HUES64 (cell line): Measurements from ENCODE around the gene KDELR1.
A peak's percentile ranks its signal among the peaks of the same experiment; 100 is the strongest.

Experiments
- H3K27ac ChIP-seq: 2 replicates; pipeline ENCODE4 v1.7.0; 2013; ENCODE audit warnings: low read depth, low read length, inconsistent platforms
- H3K27me3 ChIP-seq: 2 replicates; pipeline ENCODE4 v1.6.1; 2013; ENCODE audit warnings: mild to moderate bottlenecking, low read length; ENCODE audit not compliant: insufficient read depth
- H3K36me3 ChIP-seq: 2 replicates; pipeline ENCODE4 v1.6.1; 2013; ENCODE audit warnings: mild to moderate bottlenecking, low read length; ENCODE audit not compliant: insufficient read depth
- H3K4me1 ChIP-seq: 2 replicates; pipeline ENCODE4 v1.6.1; 2013; ENCODE audit warnings: mild to moderate bottlenecking, low read length, moderate library complexity; ENCODE audit not compliant: insufficient read depth
- H3K4me3 ChIP-seq: 2 replicates; pipeline ENCODE4 v1.5.1; 2013; ENCODE audit warnings: mild to moderate bottlenecking, low read length, moderate library complexity
- H3K9ac ChIP-seq: 2 replicates; pipeline ENCODE4 v1.6.1; 2013; ENCODE audit warnings: mild to moderate bottlenecking, low read depth, low read length
- H3K9me3 ChIP-seq: 2 replicates; pipeline ENCODE4 v1.6.1; 2013; ENCODE audit warnings: low read depth, low read length; ENCODE audit not compliant: insufficient read depth
- WGBS: fragments of 150-250, 120-280 bp; methylation state at CpG from one replicate; pipeline ENCODE4 v1.1.7; 2013; ENCODE audit warnings: missing lambda C conversion rate; 5-methylcytosine and 5-hydroxymethylcytosine counted together

Gene KDELR1

DNA sequence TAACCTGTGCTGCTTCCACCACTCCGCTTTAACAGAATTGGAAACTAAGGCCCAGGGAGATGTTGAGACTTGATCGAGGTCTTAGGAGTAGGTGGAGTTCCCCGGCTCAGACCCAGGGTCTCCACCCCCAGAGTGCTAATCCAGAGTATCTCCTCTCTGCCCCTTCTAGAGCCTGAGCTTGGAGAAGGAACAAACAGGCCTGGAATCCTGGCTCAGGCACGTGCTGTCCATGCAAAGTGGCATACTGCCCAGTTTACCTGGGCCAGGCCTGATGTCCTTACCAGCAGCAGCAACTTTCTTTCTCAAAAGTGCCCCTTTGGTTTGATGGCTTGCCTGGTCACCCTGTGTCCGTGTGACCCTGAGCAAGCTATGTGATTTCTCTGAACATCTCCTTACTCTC, 23.5 kb downstream of the KDELR1 start:
- WGBS, result 91% methylated on average over 5 of the region's 5 CpGs
- Histone ChIP-seq H3K4me1 (no peaks in the 10 kb centered on the region), H3K27ac (no peak overlapping the region)

DNA sequence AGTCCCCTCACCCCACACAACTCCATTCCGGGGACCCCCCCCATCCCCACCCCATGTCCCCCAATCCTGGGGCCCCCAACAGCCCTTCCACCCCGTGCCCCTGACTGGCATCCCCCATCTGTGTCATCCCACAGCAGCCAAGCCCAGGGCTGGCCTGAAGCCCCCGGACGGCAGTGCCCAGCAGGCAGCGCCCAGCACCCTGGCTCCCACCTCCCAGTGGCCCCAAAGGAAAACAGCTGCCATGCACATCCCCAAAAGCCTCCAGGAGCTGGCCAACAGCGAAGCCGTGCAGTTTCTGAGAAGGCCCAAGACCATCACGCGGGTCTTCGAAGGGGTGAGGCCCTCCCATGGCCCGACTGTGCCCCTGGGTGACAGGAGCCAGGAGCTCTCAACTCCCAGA, 25.7 kb downstream of the KDELR1 start:
- Histone ChIP-seq H3K4me3 (no peak overlapping the region), H3K27ac (no peak overlapping the region), H3K9me3 (no peaks in the 10 kb centered on the region), H3K36me3 (peaks cover 3% of the 10 kb centered on the region; the same call in 1 of the 2 replicates), H3K27me3 (no peaks in the 10 kb centered on the region), H3K4me1 (no peaks in the 10 kb centered on the region), H3K9ac (no peak overlapping the region)
- 93% methylated on average over 11 of the region's 11 CpGs for WGBS

More for the DNA sequence above, 23.5 kb downstream of the KDELR1 start:
- no peak overlapping the region for H3K9ac ChIP-seq
- no peaks in the 10 kb centered on the region for H3K36me3 ChIP-seq
- no peaks in the 10 kb centered on the region for H3K27me3 ChIP-seq
- H3K4me3 ChIP-seq, result no peak overlapping the region
- no peaks in the 10 kb centered on the region for H3K9me3 ChIP-seq

DNA sequence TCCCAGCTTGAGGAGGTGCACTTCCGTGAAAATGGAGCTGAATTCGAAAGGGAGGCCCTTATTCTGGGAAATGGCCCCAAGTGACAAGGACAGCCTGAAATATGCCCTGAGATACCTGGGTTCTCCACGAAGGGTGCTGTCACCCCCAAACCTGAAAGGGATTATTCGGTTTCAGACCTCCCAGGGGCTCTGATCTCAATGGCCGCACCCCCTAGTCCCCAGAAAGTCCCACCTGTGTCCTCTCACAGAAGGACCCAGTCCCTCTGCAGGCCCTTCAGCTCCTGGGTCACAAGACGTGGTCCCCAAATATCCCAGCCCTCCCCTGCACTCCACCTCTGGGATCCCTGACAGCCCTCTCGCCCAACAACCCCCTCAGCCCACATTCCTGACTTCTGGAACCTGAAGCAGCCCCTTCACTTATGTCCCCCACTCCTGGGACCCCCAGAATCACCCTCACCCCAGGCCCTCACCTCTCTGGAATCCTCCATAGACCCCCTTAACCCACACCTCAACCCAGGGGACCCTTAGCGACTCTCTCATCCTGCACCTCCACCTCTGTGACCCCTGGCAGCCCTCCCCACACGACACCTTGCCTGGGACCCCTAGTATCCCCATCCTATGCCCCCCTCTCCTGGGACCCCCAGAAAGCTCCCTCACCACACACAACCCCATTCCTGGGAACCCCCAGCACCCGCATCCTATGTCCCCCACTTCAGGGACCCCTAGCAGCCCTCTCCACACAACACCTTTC, 26.6 kb downstream of the KDELR1 start:
- H3K4me3 ChIP-seq, result peak overlapping the region; percentile 41

DNA sequence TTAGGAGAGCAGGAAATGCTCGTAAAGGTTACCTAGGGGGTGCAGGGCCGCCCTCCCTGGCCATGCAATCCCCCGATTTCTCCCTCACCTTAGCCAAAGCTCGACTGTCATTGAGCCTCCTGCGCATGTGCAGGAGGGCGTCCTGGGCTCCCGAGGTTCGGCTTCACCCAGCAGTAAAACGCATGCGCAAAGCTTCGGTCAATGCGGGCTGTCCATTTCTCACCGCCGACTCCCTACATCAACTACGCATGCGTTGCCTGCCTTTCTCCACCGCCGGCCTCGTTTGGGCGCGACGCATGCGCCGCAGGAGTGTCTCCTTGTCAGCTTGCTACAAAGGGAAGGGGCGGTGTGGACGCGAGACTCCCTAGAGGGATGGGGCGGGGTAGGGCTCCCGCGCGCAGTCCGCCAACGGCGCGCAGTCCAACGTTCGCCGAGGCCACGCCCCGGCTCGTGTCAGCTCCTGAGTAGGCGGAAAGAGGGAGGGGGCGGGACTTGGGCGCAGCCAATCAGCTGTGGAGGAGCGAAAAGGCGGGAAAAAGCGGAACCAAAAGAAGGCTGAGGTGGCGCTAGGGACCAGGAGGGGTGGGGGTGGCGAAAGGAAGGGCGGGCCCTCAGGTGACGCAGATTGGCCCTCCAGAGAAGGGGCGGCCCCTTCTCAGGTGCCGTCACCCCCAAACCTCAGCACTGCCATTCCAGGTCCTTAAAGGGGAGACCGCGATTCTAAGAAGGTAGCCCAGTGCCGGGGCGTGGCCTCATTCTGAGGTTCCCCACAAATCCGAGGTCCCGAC, 27.3 kb downstream of the KDELR1 start, which contains the start of the genes SYNGR4 and TMEM143:
Gene SYNGR4 (plus strand): TSS at position 558 of the 788 bp plus-strand sequence. CDS start 1,476 bp downstream, outside the sequence.
Gene TMEM143 (minus strand): TSS at position 131 of the 788 bp plus-strand sequence. CDS start 20 bp downstream, at position 111.
- Histone ChIP-seq H3K9ac (peak within 1 kb of the TSS; percentile 81), H3K4me1 (no peaks in the 10 kb centered on the region), H3K36me3 (peaks cover 3% of the 10 kb centered on the region; the same call in 1 of the 2 replicates), H3K9me3 (no peaks in the 10 kb centered on the region), H3K4me3 (peak within 1 kb of the TSS; percentile 68), H3K27me3 (no peaks in the 10 kb centered on the region), H3K27ac (peak within 1 kb of the TSS; percentile 89)
- 4% methylated on average over 59 of the region's 59 CpGs for WGBS

More for the DNA sequence above, 26.6 kb downstream of the KDELR1 start:
- Histone ChIP-seq H3K27me3 (no peaks in the 10 kb centered on the region), H3K9ac (peak overlapping the region; percentile 57), H3K36me3 (peaks cover 3% of the 10 kb centered on the region; the same call in 1 of the 2 replicates), H3K27ac (peak overlapping the region; percentile 68), H3K9me3 (no peaks in the 10 kb centered on the region), H3K4me1 (no peaks in the 10 kb centered on the region)
- 83% methylated on average over 10 of the region's 10 CpGs for WGBS

DNA sequence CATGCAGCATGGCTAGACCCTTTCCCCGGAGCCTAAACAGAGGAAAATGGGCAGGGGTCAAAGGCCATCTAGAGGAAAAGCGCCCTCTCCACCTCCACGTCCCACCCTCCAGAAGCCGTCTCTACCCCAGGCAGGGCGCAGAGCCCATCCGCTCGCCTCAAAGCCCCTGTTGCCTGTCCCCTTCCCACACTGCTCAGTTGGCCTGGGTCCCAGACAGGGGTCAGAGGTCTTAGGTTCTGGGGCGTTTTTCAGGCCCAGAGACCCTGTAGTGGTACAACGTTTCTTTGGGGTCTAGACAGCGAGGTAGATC, 27.9 kb downstream of the KDELR1 start:
- Histone ChIP-seq H3K9me3 (no peaks in the 10 kb centered on the region), H3K9ac (peak overlapping the region; percentile 81), H3K36me3 (peaks cover 3% of the 10 kb centered on the region; the same call in 1 of the 2 replicates), H3K4me1 (no peaks in the 10 kb centered on the region), H3K4me3 (peak overlapping the region; percentile 68), H3K27me3 (no peaks in the 10 kb centered on the region), H3K27ac (peak overlapping the region; percentile 89)
- WGBS, result 4% methylated on average over 10 of the region's 10 CpGs

DNA sequence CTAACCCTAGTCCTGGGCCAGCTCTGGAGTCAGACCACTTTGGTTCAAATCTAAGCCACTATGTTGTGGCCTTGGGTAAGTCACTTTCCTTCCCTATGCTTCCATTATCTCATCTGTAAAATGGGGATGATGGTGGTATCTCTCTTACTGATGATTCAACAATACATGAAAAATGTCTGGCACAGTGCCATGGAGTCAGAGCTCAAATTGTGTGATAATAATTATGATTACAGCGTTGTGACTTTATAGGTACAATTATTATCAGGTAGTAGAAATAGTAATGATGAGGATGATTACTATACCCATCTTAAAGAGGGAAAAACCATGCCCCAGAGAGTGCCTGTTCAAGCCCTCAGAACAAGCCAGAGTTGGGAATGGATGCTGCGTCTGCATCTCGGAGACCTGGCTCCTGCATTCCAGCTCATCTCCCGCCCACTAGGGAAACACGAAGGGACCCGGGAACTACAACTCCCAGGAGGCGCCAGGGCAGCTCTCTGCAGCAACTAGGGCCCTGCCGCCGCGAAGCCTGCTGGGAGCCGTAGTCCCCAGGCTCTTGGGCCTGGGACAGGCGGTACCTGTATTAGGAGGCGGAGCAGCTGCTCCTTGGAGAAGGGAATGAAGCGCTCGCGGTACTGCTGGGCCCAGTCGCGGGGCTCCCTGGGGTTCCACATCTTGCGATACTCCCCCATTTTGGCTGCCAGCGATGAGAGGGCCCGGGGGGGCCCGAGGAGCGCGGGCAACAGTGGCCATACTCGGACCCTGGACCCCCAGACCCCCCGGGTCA, 28.4 kb downstream of the KDELR1 start:
- H3K27me3 ChIP-seq, result no peaks in the 10 kb centered on the region
- H3K4me1 ChIP-seq, result no peaks in the 10 kb centered on the region
- 4% methylated on average over 26 of the region's 26 CpGs for WGBS
- H3K36me3 ChIP-seq, result peaks cover 3% of the 10 kb centered on the region; the same call in 1 of the 2 replicates
- H3K9me3 ChIP-seq, result no peaks in the 10 kb centered on the region
- H3K27ac ChIP-seq, result peak overlapping the region; percentile 89
- peak overlapping the region; percentile 68 for H3K4me3 ChIP-seq
- peak overlapping the region; percentile 81 for H3K9ac ChIP-seq

DNA sequence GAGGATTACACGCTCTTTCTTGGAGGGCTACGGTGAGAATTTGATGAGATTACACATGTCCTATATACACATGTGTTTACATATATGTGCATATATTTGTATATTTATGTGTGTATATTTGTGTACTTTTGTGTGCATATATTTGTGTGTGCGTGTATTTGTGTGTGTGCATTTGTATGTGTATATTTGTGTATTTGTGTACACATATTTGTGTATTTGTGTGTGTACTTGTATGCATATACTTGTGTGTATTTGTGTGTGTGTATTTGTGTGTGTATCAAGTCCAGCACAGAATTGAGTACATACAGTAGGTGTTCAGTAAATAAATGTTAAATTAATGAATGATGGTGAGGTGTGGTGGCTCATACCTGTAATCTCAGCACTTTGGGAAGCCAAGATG, 29.4 kb downstream of the KDELR1 start:
- H3K27me3 ChIP-seq, result no peaks in the 10 kb centered on the region
- H3K9ac ChIP-seq, result no peak overlapping the region
- WGBS, result 89% methylated on average over 1 of the region's 3 CpGs
- no peaks in the 10 kb centered on the region for H3K9me3 ChIP-seq
- peaks cover 3% of the 10 kb centered on the region; the same call in 1 of the 2 replicates for H3K36me3 ChIP-seq
- no peak overlapping the region for H3K27ac ChIP-seq
- H3K4me3 ChIP-seq, result no peak overlapping the region
- no peaks in the 10 kb centered on the region for H3K4me1 ChIP-seq

DNA sequence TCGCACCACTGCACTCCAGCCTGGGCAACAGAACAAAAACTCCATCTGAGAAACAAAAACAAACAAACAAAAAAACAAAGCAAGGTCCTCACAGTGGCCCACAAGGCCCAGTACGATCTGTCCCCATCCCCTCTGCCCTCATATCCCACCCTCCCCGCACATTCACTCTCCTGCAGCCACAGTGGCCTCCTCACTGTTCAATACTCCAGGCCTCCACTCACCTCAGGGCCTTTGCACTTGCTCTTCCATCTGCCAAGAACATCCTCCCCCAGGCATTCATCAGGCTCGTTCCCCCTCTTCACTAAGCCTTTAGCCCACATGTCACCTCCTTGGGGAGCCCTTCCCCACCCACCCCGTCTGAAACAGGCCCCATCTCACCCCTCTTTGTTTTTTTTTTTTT, 32.2 kb downstream of the KDELR1 start:
- 91% methylated on average over 5 of the region's 5 CpGs for WGBS
- H3K4me3 ChIP-seq, result no peak overlapping the region
- H3K27ac ChIP-seq, result no peak overlapping the region
- no peaks in the 10 kb centered on the region for H3K27me3 ChIP-seq
- H3K9ac ChIP-seq, result no peak overlapping the region
- H3K4me1 ChIP-seq, result no peaks in the 10 kb centered on the region
- peaks cover 3% of the 10 kb centered on the region; the same call in 1 of the 2 replicates for H3K36me3 ChIP-seq
- H3K9me3 ChIP-seq, result no peaks in the 10 kb centered on the region

DNA sequence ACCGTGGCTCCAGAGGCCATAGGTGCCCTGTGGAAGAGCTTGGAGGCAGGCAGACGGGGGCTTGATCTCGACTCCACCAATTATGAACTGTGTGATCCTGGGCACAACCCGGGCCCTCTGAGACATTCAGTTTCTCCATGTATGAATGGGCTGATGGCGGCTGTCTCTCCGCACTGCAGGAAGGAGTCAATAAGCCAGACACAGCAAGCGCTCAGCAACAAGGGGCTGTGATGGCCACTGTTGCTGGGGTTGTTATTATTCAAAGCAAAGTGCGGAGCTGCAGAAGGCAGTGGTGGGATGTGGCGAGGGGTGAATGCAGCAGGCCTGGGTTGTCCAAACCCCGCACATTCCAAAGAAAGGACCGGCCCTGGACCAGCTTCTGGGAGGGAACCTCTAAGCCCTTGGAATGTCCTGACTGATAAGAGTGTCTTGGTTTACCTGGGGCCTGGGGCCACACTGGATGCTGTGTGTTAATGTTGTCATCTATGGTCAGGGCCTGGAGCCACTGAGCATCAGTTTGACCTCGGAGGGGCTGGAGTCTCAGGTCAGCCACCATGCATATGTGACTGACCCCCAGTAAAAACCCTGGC, 35.9 kb downstream of the KDELR1 start:
- Histone ChIP-seq H3K4me3 (no peak overlapping the region), H3K27me3 (no peaks in the 10 kb centered on the region), H3K36me3 (no peaks in the 10 kb centered on the region), H3K9ac (no peak overlapping the region), H3K4me1 (no peaks in the 10 kb centered on the region), H3K9me3 (no peaks in the 10 kb centered on the region), H3K27ac (no peak overlapping the region)
- 84% methylated on average over 12 of the region's 12 CpGs for WGBS

DNA sequence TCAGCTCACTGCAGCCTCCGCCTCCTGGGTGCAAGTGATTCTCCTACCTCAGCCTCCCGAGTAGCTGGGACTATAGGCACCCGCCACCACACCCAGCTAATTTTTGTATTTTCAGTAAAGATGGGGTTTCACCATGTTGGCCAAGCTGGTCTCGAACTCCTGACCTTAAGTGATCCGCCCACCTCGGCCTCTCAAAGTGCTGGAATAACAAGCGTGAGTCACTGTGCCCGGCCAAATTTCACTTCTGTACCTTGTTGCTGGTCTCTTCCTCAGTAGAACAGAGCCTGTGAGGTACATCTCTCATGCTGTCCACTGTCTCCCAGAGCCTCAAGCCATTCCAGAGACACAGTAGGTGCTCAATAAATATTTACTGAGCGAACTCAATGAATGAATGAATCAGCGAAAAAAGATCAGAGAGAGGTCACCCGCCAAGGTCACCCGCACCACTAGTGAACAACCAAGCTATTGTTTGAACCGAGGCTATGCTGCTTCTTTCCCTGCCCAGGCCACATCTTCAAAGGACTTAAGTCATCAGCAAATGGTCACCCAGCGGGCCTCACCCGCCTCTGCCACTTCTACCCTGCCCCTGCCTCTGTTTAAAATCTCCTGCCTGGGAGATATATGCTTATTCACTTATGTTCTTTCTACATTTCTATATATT, 36.9 kb downstream of the KDELR1 start:
- WGBS, result 82% methylated on average over 15 of the region's 15 CpGs
- no peak overlapping the region for H3K9ac ChIP-seq
- no peaks in the 10 kb centered on the region for H3K9me3 ChIP-seq
- no peaks in the 10 kb centered on the region for H3K27me3 ChIP-seq
- H3K27ac ChIP-seq, result no peak overlapping the region
- no peak overlapping the region for H3K4me3 ChIP-seq
- H3K36me3 ChIP-seq, result no peaks in the 10 kb centered on the region
- no peaks in the 10 kb centered on the region for H3K4me1 ChIP-seq
